ENCODE results near the gene DIS3L2.

DIS3L2 gene

GRCh38 chr2:232321156-232321816, 359.8 kb downstream of the DIS3L2 start:
- Histone ChIP-seq H3K79me2 (ENCODE audit: low read length) (no peaks in the 10 kb centered on the region), H3K27me3 (ENCODE audit: low read depth, low read length) (no peaks in the 10 kb centered on the region), H3K4me1 (ENCODE audit: low read length) (peaks cover 2% of the 10 kb centered on the region), H3K36me3 (replicated peaks; ENCODE audit: low read depth, low read length) (no peaks in the 10 kb centered on the region), H4K20me1 (ENCODE audit: insufficient read depth, low read length) (no peaks in the 10 kb centered on the region), H2AFZ (ENCODE audit: low read depth, low read length) (no peak overlapping the region), H3K4me2 (ENCODE audit: low read length) (no peak overlapping the region), H3K9me3 (ENCODE audit: insufficient read depth, low read length) (no peaks in the 10 kb centered on the region), H3K4me3 (ENCODE audit: low read length) (no peak overlapping the region), H3K9ac (ENCODE audit: low read length) (no peak overlapping the region), H3K27ac (ENCODE audit: low read length) (no peak overlapping the region)
- TF ChIP-seq CTCF (IDR thresholded peaks at IDR 0.05; ENCODE audit: low read depth, low read length) (no peak), EZH2phosphoT487 (IDR thresholded peaks at IDR 0.05; ENCODE audit: low read depth) (no peak)

GRCh38 chr2:232321817-232322559, 360.5 kb downstream of the DIS3L2 start:
- Histone ChIP-seq H3K4me1 (ENCODE audit: low read length) (no peaks in the 10 kb centered on the region; the same call in 1 of the 2 replicates), H3K79me2 (ENCODE audit: low read length) (no peaks in the 10 kb centered on the region), H3K9me3 (ENCODE audit: insufficient read depth, low read length) (no peaks in the 10 kb centered on the region), H3K4me2 (ENCODE audit: low read length) (no peak overlapping the region), H3K27me3 (ENCODE audit: low read depth, low read length) (no peaks in the 10 kb centered on the region), H4K20me1 (ENCODE audit: insufficient read depth, low read length) (no peaks in the 10 kb centered on the region), H3K9ac (ENCODE audit: low read length) (no peak overlapping the region), H3K27ac (ENCODE audit: low read length) (no peak overlapping the region), H3K36me3 (replicated peaks; ENCODE audit: low read depth, low read length) (no peaks in the 10 kb centered on the region), H2AFZ (ENCODE audit: low read depth, low read length) (no peak overlapping the region), H3K4me3 (ENCODE audit: low read length) (no peak overlapping the region)
- no peak for TF ChIP-seq CTCF (IDR thresholded peaks at IDR 0.05; ENCODE audit: low read depth, low read length)
- no peak for TF ChIP-seq EZH2phosphoT487 (IDR thresholded peaks at IDR 0.05; ENCODE audit: low read depth)

GRCh38 chr2:232322560-232323327, 361.2 kb downstream of the DIS3L2 start:
- no peak overlapping the region for H3K4me2 ChIP-seq (ENCODE audit: low read length)

More at GRCh38 chr2:232322560-232323327, 361.2 kb downstream of the DIS3L2 start:
- H3K9me3 ChIP-seq (ENCODE audit: insufficient read depth, low read length), result no peaks in the 10 kb centered on the region
- H3K27ac ChIP-seq (ENCODE audit: low read length), result no peak overlapping the region
- H4K20me1 ChIP-seq (ENCODE audit: insufficient read depth, low read length), result no peaks in the 10 kb centered on the region
- TF ChIP-seq CTCF (IDR thresholded peaks at IDR 0.05; ENCODE audit: low read depth, low read length) (no peak), EZH2phosphoT487 (IDR thresholded peaks at IDR 0.05; ENCODE audit: low read depth) (no peak)
- no peaks in the 10 kb centered on the region for H3K36me3 ChIP-seq (replicated peaks; ENCODE audit: low read depth, low read length)
- no peaks in the 10 kb centered on the region for H3K27me3 ChIP-seq (ENCODE audit: low read depth, low read length)
- no peak overlapping the region for H2AFZ ChIP-seq (ENCODE audit: low read depth, low read length)
- no peak overlapping the region for H3K4me3 ChIP-seq (ENCODE audit: low read length)
- H3K4me1 ChIP-seq (ENCODE audit: low read length), result peaks cover 6% of the 10 kb centered on the region
- H3K79me2 ChIP-seq (ENCODE audit: low read length), result no peaks in the 10 kb centered on the region
- H3K9ac ChIP-seq (ENCODE audit: low read length), result no peak overlapping the region

All from OCI-LY3 (cell line).